ENCODE measurements around the gene CNTD1.
A peak's percentile ranks its signal among the peaks of the same experiment; 100 is the strongest.

Gene CNTD1, protein sequence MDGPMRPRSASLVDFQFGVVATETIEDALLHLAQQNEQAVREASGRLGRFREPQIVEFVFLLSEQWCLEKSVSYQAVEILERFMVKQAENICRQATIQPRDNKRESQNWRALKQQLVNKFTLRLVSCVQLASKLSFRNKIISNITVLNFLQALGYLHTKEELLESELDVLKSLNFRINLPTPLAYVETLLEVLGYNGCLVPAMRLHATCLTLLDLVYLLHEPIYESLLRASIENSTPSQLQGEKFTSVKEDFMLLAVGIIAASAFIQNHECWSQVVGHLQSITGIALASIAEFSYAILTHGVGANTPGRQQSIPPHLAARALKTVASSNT

DNA sequence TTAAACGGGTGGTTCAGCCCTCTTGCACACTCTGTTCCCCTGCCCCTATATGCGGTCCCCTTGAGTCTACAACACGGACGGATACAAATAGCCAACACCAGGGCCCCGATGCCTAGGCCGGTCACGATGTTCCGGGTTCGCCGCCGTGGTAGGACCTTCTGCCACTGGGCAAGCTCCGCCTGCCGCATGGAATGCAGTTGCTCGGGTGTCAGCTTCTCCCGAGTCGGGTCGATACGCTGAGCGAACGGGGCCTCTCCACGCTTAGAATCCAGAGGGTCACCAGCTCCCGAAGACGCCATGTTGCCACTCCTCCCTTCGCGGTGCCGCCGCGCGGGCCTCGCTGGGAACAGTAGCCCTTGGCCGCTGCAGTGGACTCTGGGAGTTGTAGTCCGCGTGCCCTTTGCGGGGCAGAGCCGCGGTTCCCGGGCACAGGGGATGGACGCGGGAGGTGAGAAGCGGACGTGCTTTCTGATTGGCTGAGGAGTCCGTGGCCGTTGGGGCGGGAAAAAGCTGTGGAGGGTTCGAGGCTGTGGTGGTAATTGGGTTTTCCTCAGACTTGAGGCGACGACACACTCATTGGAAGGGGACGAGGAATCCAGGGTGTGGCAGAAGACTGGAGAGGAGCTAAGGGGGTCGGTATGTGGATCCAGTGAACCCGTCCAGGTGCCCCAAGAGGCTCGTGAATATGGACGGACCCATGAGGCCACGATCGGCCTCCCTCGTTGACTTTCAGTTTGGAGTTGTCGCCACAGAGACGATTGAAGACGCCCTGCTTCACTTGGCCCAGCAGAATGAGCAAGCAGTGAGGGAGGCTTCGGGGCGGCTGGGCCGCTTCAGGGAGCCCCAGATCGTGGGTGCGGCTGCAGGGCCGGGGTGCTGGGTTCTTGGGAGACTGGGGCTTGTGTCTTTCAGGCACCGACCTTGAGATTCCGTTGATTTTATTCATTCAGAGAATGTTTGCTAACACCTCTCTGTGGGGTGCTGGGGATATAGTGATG, at the start of gene CNTD1, which contains the start of gene COA3:
TSS of gene CNTD1 (plus strand) at position 479 of the 998 bp plus-strand sequence. CDS start at position 686, 207 bp downstream.
TSS of gene COA3 (minus strand) at position 322 of the 998 bp plus-strand sequence. CDS start at position 299, 23 bp downstream.
- ATAC-seq (replicated peaks; ENCODE audit: extremely low read depth, poor library complexity, severe bottlenecking) (peak; percentile 97), DNase-seq (ENCODE audit: low spot score in 2 of 2) (peak; percentile 49 to 50)

DNA sequence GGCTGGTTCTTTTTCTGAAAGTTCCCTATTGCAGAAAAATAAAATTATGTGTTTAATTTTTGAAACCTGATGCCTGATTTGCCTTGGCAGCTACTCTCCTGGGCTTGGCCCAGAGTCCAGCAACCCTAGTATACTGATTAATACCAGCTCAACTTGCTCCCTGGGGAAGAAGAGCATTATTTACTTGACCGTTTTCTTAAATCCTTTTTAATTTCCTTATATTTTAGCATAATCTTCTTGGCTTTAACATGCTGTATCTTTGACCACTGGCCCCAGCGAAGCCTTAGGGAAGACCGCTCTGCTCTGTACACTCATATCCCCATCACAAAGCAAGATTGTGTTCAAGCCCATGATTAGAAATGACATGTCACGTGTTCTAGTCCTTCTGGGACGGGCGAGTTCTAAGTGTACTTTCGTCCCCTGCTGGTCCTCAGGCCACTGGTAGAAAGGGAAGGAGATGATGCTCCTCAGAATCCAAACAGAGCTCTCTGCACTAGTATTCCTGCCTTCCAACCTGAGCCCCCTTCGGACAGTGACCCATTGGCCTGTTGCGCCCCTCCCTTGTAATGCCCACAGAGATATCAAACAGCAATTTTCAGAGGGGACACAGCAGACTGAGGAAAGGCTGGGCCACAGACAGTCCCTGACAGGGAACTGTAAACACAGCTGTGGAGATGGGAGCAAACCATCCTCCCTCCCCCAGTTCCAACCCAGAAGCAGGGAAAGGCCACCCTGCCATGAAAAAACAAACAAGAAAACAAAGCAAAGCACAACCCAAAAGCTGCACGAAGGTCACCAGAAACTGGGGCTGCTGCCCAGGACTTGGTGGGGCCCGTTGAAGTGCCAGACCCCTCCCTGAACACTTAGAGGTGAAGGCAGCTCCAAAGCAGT, 49.5 kb upstream of the CNTD1 start:
- peaks cover 32% of the 10 kb centered on the region for H3K27me3 Mint-ChIP-seq
- no peak for DNase-seq (ENCODE audit: low spot score in 2 of 2)
- no peak for ATAC-seq (replicated peaks; ENCODE audit: extremely low read depth, poor library complexity, severe bottlenecking)
- H3K27ac Mint-ChIP-seq (ENCODE audit: low read depth) = no peak overlapping the region
- H3K36me3 Mint-ChIP-seq (ENCODE audit: insufficient read depth) = peaks cover 7% of the 10 kb centered on the region
- H3K9me3 Mint-ChIP-seq = no peaks in the 10 kb centered on the region
- H3K4me3 Mint-ChIP-seq = no peak overlapping the region
- peaks cover 9% of the 10 kb centered on the region for H3K4me1 Mint-ChIP-seq

More for the DNA sequence above, at the start of gene CNTD1, which contains the start of gene COA3:
- Mint-ChIP-seq H3K27ac (ENCODE audit: low read depth) (peak within 1 kb of the TSS; percentile 87), H3K4me1 (peaks cover 14% of the 10 kb centered on the region), H3K36me3 (ENCODE audit: insufficient read depth) (peaks cover 13% of the 10 kb centered on the region), H3K27me3 (no peaks in the 10 kb centered on the region), H3K9me3 (no peaks in the 10 kb centered on the region), H3K4me3 (peak within 1 kb of the TSS; percentile 90)

DNA sequence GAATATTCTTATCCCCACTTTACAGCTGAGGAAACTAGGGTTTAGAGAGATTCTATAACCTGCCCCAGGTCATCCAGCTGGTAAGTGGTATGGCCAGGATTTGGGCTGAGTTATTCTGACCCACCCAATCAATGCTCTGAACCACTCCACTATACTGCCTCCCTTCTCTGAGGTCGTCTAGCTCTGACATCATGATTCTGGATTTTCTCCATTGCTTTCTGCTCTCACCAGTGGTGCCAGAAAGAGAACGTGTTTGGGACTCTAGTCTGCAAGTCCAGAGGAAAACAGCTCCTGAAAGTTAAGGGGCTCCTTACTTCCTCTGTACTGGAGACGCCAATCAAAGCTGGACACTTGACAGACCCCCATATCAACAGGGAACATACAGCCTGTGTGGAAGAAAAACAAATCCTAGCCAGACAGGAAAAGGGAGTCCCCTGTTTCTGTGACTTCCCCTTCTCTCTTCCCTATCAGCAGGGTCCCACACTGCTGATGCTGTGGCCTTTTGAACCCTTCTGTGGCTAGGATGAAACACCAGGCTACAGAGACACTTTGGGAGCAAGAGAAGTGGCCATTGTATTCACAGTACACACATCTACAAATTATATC, 47.8 kb upstream of the CNTD1 start:
- no peak overlapping the region for H3K4me3 Mint-ChIP-seq
- H3K4me1 Mint-ChIP-seq = no peaks in the 10 kb centered on the region
- H3K27ac Mint-ChIP-seq (ENCODE audit: low read depth) = no peak overlapping the region
- no peaks in the 10 kb centered on the region for H3K9me3 Mint-ChIP-seq
- ATAC-seq (replicated peaks; ENCODE audit: extremely low read depth, poor library complexity, severe bottlenecking) = no peak
- DNase-seq (ENCODE audit: low spot score in 2 of 2) = no peak
- H3K27me3 Mint-ChIP-seq = peaks cover 45% of the 10 kb centered on the region
- no peaks in the 10 kb centered on the region for H3K36me3 Mint-ChIP-seq (ENCODE audit: insufficient read depth)

DNA sequence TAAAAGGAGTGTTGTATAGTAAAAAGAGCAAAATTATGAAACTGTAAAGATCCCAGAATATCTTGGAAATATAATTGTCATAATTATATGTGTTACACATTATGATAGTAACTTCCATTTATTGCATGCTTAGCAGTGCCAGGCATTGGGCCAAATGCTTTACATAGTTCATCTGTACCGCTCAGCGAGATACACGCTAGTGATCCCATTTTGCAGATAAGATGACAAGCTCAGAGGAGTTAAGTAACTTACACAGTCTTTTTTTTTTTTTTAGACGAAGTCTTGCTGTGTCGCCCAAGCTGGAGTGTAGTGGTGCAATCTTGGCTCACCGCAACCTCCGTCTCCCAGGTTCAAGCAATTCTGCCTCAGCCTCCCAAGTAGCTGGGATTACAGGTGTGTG, 47.0 kb upstream of the CNTD1 start:
- no peak overlapping the region for H3K4me3 Mint-ChIP-seq
- DNase-seq (ENCODE audit: low spot score in 2 of 2) (no peak), ATAC-seq (replicated peaks; ENCODE audit: extremely low read depth, poor library complexity, severe bottlenecking) (no peak)
- peaks cover 53% of the 10 kb centered on the region for H3K27me3 Mint-ChIP-seq
- H3K36me3 Mint-ChIP-seq (ENCODE audit: insufficient read depth) = no peaks in the 10 kb centered on the region
- H3K27ac Mint-ChIP-seq (ENCODE audit: low read depth) = no peak overlapping the region
- H3K9me3 Mint-ChIP-seq = no peaks in the 10 kb centered on the region
- no peaks in the 10 kb centered on the region for H3K4me1 Mint-ChIP-seq

DNA sequence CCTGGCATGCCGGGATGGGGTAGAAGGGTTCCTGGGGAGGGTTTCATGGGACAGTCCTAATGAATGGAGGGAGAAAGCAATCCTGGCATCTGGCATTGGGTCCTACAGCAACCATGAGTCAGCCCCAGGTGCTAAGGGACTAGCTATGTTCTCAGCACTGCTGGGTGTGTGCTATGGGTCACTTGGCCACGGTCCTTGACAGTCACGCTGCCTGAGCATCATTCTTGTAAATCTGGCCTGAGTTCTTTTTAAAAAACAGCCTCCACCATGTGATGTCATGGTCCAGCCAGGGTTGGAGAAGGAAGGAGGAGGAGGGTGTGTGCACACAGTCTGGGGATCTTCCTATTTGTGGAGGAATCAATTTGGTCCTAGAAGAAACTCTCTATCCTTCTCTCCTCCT, 43.9 kb upstream of the CNTD1 start:
- Mint-ChIP-seq H3K9me3 (no peaks in the 10 kb centered on the region), H3K27me3 (peaks cover 55% of the 10 kb centered on the region), H3K27ac (ENCODE audit: low read depth) (no peak overlapping the region), H3K36me3 (ENCODE audit: insufficient read depth) (peaks cover 3% of the 10 kb centered on the region), H3K4me3 (no peak overlapping the region), H3K4me1 (no peaks in the 10 kb centered on the region)
- ATAC-seq (replicated peaks; ENCODE audit: extremely low read depth, poor library complexity, severe bottlenecking) = no peak
- DNase-seq (ENCODE audit: low spot score in 2 of 2) = no peak

DNA sequence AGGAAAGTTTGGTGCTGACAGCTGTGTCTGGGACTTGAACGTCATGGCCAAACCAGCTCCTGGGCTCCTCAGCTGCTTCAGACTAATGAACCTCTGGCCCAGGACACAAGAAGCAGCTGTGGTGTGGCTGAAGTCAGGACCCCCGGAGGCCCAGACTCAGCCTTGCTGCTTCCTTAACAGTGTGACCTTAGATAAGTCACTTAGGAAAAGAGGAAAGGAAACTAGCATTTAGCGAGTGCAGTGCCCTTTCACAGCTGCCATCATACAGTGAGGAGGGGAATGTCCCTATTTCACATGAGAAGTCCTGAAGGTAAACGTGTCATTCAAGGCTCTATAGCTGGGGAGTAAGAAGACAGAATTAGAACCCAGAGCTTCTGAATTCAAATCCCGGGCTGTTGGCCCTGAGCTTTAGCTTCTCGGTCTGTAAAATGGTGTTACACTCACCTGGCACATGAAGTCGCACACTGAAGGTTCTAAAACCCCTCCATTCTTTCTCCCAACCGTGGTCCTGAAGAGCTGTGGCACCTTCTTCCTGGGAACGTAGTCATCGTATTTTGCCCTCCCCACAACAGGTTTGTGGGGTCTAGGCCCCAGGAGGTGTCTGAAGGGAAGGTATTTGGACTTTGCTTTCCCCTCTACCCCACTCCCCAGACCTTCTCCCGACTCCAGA, 38.5 kb upstream of the CNTD1 start:
- ATAC-seq (replicated peaks; ENCODE audit: extremely low read depth, poor library complexity, severe bottlenecking) (peak; percentile 18), DNase-seq (ENCODE audit: low spot score in 2 of 2) (no peak)
- Mint-ChIP-seq H3K27ac (ENCODE audit: low read depth) (no peak overlapping the region), H3K4me3 (peak overlapping the region; percentile 41), H3K9me3 (no peaks in the 10 kb centered on the region), H3K27me3 (peaks cover 72% of the 10 kb centered on the region), H3K36me3 (ENCODE audit: insufficient read depth) (peaks cover 3% of the 10 kb centered on the region), H3K4me1 (no peaks in the 10 kb centered on the region)

DNA sequence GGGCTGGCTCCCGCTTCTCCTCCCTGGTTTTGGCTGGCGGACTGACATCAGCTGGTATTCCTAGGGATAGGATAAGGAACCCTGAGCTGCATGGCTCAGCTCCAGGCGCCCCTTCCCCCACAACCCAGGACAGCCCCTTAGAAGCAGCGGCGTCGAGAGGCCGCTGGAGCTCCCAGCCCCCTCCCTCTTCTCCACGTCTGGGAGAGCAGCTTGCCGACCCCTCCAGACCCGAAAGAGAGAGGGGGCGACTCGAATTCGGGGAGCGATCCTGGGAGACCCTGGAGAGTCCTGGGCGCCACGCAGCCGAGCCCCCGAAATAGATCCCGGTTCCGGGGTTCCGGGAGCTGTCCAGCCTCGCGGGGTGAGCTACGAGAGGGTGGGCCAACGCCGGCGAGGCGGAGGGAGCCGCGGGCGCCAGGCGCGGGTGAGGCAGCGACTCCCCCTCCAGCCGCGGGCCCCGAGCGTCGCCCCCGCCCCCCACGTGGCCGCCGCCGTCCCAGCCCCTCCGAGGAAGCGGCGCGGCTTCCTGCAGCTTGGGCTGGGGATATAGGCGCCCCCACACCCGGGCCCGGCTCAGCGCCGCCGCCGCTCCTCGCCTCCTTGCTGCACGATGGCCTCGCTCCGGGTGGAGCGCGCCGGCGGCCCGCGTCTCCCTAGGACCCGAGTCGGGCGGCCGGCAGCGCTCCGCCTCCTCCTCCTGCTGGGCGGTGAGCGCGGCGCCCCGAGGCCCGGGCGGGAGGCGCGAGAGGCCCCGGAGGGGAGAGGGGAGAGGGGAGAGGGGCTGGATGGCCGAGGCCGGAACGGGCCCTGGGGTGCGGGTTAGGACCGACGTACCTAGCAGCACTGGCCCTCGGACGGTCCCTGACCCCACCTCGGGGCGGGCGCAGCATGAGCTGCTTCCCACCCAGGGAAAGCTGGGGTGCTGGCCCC, 37.7 kb upstream of the CNTD1 start, which contains the start of gene RAMP2:
TSS of gene RAMP2 (plus strand) at position 576 of the 930 bp plus-strand sequence. CDS start at position 611, 35 bp downstream.
- peak; percentile 53 for ATAC-seq (replicated peaks; ENCODE audit: extremely low read depth, poor library complexity, severe bottlenecking)
- H3K4me1 Mint-ChIP-seq = no peaks in the 10 kb centered on the region
- H3K4me3 Mint-ChIP-seq = peak within 1 kb of the TSS; percentile 47
- peaks cover 3% of the 10 kb centered on the region for H3K36me3 Mint-ChIP-seq (ENCODE audit: insufficient read depth)
- DNase-seq (ENCODE audit: low spot score in 2 of 2) = no peak
- no peaks in the 10 kb centered on the region for H3K9me3 Mint-ChIP-seq
- no peak within 1 kb of the TSS for H3K27ac Mint-ChIP-seq (ENCODE audit: low read depth)
- H3K27me3 Mint-ChIP-seq = peaks cover 72% of the 10 kb centered on the region

DNA sequence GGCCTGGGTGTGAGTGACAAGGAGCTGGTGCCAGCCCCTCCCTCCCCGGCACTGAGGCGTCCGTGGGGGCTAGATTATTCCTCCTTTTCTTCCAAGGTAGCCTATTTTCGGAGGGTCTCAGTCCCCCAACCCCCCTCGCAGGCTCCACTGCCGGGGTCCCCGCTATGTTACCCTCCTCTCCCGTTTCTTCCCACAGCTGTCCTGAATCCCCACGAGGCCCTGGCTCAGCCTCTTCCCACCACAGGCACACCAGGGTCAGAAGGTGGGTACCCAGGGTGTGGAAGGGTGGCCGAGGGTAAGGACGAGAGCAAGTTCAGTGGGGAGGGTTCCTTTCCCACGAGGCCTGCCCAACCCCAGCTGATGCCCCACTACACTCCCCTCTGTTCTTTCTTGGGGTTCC, 37.0 kb upstream of the CNTD1 start:
- Mint-ChIP-seq H3K36me3 (ENCODE audit: insufficient read depth) (peaks cover 3% of the 10 kb centered on the region), H3K4me3 (peak overlapping the region; percentile 47), H3K27ac (ENCODE audit: low read depth) (no peak overlapping the region), H3K9me3 (no peaks in the 10 kb centered on the region), H3K4me1 (no peaks in the 10 kb centered on the region), H3K27me3 (peaks cover 69% of the 10 kb centered on the region)
- no peak for DNase-seq (ENCODE audit: low spot score in 2 of 2)
- ATAC-seq (replicated peaks; ENCODE audit: extremely low read depth, poor library complexity, severe bottlenecking) = no peak

DNA sequence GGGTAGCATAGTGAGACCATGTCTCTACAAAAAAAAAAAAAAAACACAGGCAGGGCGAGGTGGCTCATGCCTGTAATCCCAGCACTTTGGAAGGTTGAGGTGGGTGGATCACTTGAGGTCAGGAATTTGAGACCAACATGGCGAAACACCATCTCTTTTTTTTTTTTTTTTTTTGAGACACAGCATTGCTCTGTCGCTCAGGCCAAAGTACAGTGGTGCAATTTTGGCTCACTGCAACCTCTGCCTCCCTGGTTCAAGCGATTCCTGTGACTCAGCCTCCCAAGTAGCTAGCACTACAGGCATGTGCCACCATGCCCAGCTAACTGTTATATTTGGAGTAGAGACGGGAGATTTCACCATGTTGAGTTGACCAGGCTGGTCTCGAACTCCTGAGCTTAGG, 32.5 kb upstream of the CNTD1 start:
- Mint-ChIP-seq H3K27ac (ENCODE audit: low read depth) (no peak overlapping the region), H3K4me1 (no peaks in the 10 kb centered on the region), H3K9me3 (no peaks in the 10 kb centered on the region), H3K4me3 (no peak overlapping the region), H3K36me3 (ENCODE audit: insufficient read depth) (no peaks in the 10 kb centered on the region), H3K27me3 (peaks cover 75% of the 10 kb centered on the region)
- ATAC-seq (replicated peaks; ENCODE audit: extremely low read depth, poor library complexity, severe bottlenecking) (no peak), DNase-seq (ENCODE audit: low spot score in 2 of 2) (no peak)

DNA sequence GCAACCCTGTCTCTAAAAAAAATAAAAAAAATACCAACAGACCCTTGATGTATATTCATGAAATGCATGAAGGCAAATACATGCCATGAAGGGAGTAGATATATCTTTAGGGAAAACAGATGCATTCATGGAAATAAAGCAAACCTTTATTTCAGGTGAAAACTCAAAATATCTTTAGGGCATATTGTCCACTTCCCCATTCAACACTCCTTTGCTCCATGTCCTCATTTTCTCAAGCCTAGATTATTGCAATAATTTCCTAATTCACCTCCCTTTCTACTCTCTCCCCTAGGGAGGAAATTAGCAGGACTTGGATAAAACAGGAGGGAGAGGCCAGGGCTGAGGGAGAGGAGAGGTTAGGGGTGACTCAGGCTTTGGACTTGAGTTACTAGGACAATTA, 31.1 kb upstream of the CNTD1 start:
- no peak for ATAC-seq (replicated peaks; ENCODE audit: extremely low read depth, poor library complexity, severe bottlenecking)
- H3K27ac Mint-ChIP-seq (ENCODE audit: low read depth) = no peak overlapping the region
- H3K4me1 Mint-ChIP-seq = peaks cover 7% of the 10 kb centered on the region
- DNase-seq (ENCODE audit: low spot score in 2 of 2) = no peak
- H3K4me3 Mint-ChIP-seq = no peak overlapping the region
- no peaks in the 10 kb centered on the region for H3K9me3 Mint-ChIP-seq
- peaks cover 63% of the 10 kb centered on the region for H3K27me3 Mint-ChIP-seq
- no peaks in the 10 kb centered on the region for H3K36me3 Mint-ChIP-seq (ENCODE audit: insufficient read depth)
